ENCODE data around the gene FTCD.
"Not testable (repeated sequence)": the region's sequence is repeated elsewhere in the genome, so short reads cannot be mapped to it uniquely, and the experiment has no call there.

FTCD gene

GRCh38 chr21:46155514-46156377 lies at the start of gene FTCD:
FTCD (minus strand) TSS chr21:46155579; CDS start chr21:46155523, 56 bp downstream.
- DNase-seq (ENCODE audit: extremely low spot score, insufficient read length, low read depth) (no peak), FAIRE-seq (no peak)

GRCh38 chr21:46205166-46205565 lies 49.8 kb upstream of the FTCD start:
- FAIRE-seq, result no peak
- no peak for DNase-seq (ENCODE audit: extremely low spot score, insufficient read length, low read depth)

- no peak for DNase-seq (ENCODE audit: extremely low spot score, insufficient read length, low read depth)
- FAIRE-seq, result no peak
Observed at GRCh38 chr21:46203203-46203600, 47.8 kb upstream of the FTCD start.

- FAIRE-seq, result no peak
- DNase-seq (ENCODE audit: extremely low spot score, insufficient read length, low read depth), result no peak
Observed at GRCh38 chr21:46202592-46203202, 47.3 kb upstream of the FTCD start.

- not testable (repeated sequence) for FAIRE-seq
Observed at GRCh38 chr21:46200877-46201803, 45.8 kb upstream of the FTCD start.

GRCh38 chr21:46199436-46200373 lies 44.3 kb upstream of the FTCD start:
- DNase-seq (ENCODE audit: extremely low spot score, insufficient read length, low read depth), result no peak
- FAIRE-seq, result no peak

More at GRCh38 chr21:46200877-46201803, 45.8 kb upstream of the FTCD start:
- DNase-seq (ENCODE audit: extremely low spot score, insufficient read length, low read depth), result not testable (repeated sequence)

GRCh38 chr21:46196733-46197132 lies 41.4 kb upstream of the FTCD start:
- DNase-seq (ENCODE audit: extremely low spot score, insufficient read length, low read depth), result no peak
- FAIRE-seq, result no peak

GRCh38 chr21:46195595-46196195 lies 40.3 kb upstream of the FTCD start:
- FAIRE-seq (no peak), DNase-seq (ENCODE audit: extremely low spot score, insufficient read length, low read depth) (no peak)

- FAIRE-seq (no peak), DNase-seq (ENCODE audit: extremely low spot score, insufficient read length, low read depth) (no peak)
Observed at GRCh38 chr21:46194374-46195334, 39.3 kb upstream of the FTCD start.

- no peak for FAIRE-seq
- no peak for DNase-seq (ENCODE audit: extremely low spot score, insufficient read length, low read depth)
Observed at GRCh38 chr21:46193829-46194373, 38.5 kb upstream of the FTCD start.

- DNase-seq (ENCODE audit: extremely low spot score, insufficient read length, low read depth), result no peak
- no peak for FAIRE-seq
Observed at GRCh38 chr21:46191686-46192575, 36.6 kb upstream of the FTCD start.

- FAIRE-seq, result no peak
- no peak for DNase-seq (ENCODE audit: extremely low spot score, insufficient read length, low read depth)
Observed at GRCh38 chr21:46191257-46191685, 35.9 kb upstream of the FTCD start.

- DNase-seq (ENCODE audit: extremely low spot score, insufficient read length, low read depth) (no peak), FAIRE-seq (no peak)
Observed at GRCh38 chr21:46190491-46191131, 35.2 kb upstream of the FTCD start.

GRCh38 chr21:46189959-46190490 lies 34.6 kb upstream of the FTCD start:
- DNase-seq (ENCODE audit: extremely low spot score, insufficient read length, low read depth) (no peak), FAIRE-seq (no peak)

GRCh38 chr21:46189213-46189958 lies 34.0 kb upstream of the FTCD start:
- DNase-seq (ENCODE audit: extremely low spot score, insufficient read length, low read depth), result no peak
- FAIRE-seq, result no peak

All from GM18507 (cell line).